Endothelial cell of umbilical vein (primary cell): ENCODE measurements around the gene SUFU. TPM values are rescaled to one million over a fixed set of nuclear protein-coding genes. Genes with fewer than 3 reads are reported as not detected.

Experiments used
- BruUV-seq: library from RNA; stranded (reverse); fragments of 400-500 nt; replicated peaks from 2 replicates; lab custom pipeline; 2021; lab: Mats Ljungman, UMichigan
- CTCF ChIA-PET: fragments of 300-600, 350-600 bp; sonication (Branson Sonifier 250); formaldehyde crosslinking; loops from one replicate; lab custom pipeline; 2021; ENCODE audit warnings: antibody characterized with exemption, inconsistent platforms; lab: Charles Lee
- POLR2A ChIA-PET: fragments of 300-600, 350-600 bp; sonication (Branson Sonifier 250); formaldehyde crosslinking; loops from one replicate; lab custom pipeline; 2021; ENCODE audit warnings: antibody characterized with exemption, inconsistent platforms; lab: Charles Lee
- DNase-seq: peaks from one replicate; pipeline ENCODE4 v3.0.0-alpha.2; 2011; ENCODE audit warnings: low read depth, low spot score
- FAIRE-seq: peaks from 2 replicates; lab custom pipeline; 2011; peaks lifted over from hg19 to GRCh38; lab: Jason Lieb, UNC
- H2AFZ ChIP-seq: 2 replicates; pipeline ENCODE4 v1.6.0; 2012; ENCODE audit warnings: low read depth, low read length, control low read depth, inconsistent platforms
- H3K27ac ChIP-seq: 2 replicates; pipeline ENCODE4 v1.5.1; 2011; ENCODE audit warnings: low read depth, mild to moderate bottlenecking, control low read depth, low read length, moderate library complexity; ENCODE audit not compliant: insufficient read depth
- H3K27me3 ChIP-seq, 2 experiments: 2 replicates each; pipeline versions ENCODE4 v1.6.0 to v1.6.1; 2011; ENCODE audit warnings: low read length in 2 of 2, mixed read lengths in 1 of 2; ENCODE audit not compliant: control insufficient read depth in 2 of 2, insufficient read depth in 2 of 2
- H3K36me3 ChIP-seq, 2 experiments: 2 replicates in 1 of 2; 3 replicates in 1 of 2; pipeline ENCODE4 v1.5.1; 2011; ENCODE audit warnings: low read length in 2 of 2, mild to moderate bottlenecking in 1 of 2, moderate library complexity in 1 of 2; ENCODE audit not compliant: control insufficient read depth in 2 of 2, insufficient read depth in 2 of 2; ENCODE audit errors: extremely low read depth in 1 of 2
- H3K4me1 ChIP-seq: 3 replicates; pipeline ENCODE4 v1.5.1; 2011; ENCODE audit warnings: mild to moderate bottlenecking, low read length; ENCODE audit not compliant: control insufficient read depth, insufficient read depth; ENCODE audit errors: extremely low read depth
- H3K4me2 ChIP-seq: 2 replicates; pipeline ENCODE4 v1.6.1; 2011; ENCODE audit warnings: low read length, control low read depth, mixed read lengths; ENCODE audit not compliant: insufficient read depth
- H3K4me3 ChIP-seq, 3 experiments: fragments of 200-600 bp in 1 of 3; sonication (generic), shearing (Covaris generic) in 1 of 3; replicated peaks in 1 of 3; 2 replicates each; pipeline ENCODE4 v1.5.1; 2011 to 2016; ENCODE audit warnings: control low read depth in 3 of 3, low read length in 3 of 3, mild to moderate bottlenecking in 2 of 3, inconsistent platforms in 1 of 3, low read depth in 1 of 3, moderate library complexity in 1 of 3; ENCODE audit not compliant: insufficient read depth in 1 of 3
- H3K79me2 ChIP-seq: 2 replicates; pipeline ENCODE4 v1.6.0; 2012; ENCODE audit warnings: low read length, inconsistent platforms; ENCODE audit not compliant: control insufficient read depth, insufficient read depth
- H3K9ac ChIP-seq: replicated peaks from 2 replicates; pipeline ENCODE3; 2011; ENCODE audit warnings: low read length, control low read depth; ENCODE audit not compliant: insufficient read depth; ENCODE audit errors: extremely low read depth
- H3K9me1 ChIP-seq: replicated peaks from 3 replicates; pipeline ENCODE4 v1.6.0; 2011; ENCODE audit warnings: mild to moderate bottlenecking, low read length; ENCODE audit not compliant: control insufficient read depth, insufficient read depth; ENCODE audit errors: extremely low read depth
- H3K9me3 ChIP-seq: replicated peaks from 2 replicates; pipeline ENCODE4 v1.5.1; 2012; ENCODE audit warnings: low read length, inconsistent platforms; ENCODE audit not compliant: control insufficient read depth, insufficient read depth
- H4K20me1 ChIP-seq: replicated peaks from 2 replicates; pipeline ENCODE3; 2011; ENCODE audit warnings: mild to moderate bottlenecking, low read length; ENCODE audit not compliant: control insufficient read depth, insufficient read depth; ENCODE audit errors: extremely low read depth
- EZH2 ChIP-seq: IDR thresholded peaks from 2 replicates; pipeline ENCODE4 v1.6.1; 2012; ENCODE audit warnings: borderline replicate concordance, low read depth, mild to moderate bottlenecking, moderate library complexity, low read length, inconsistent platforms; ENCODE audit not compliant: severe bottlenecking
- GATA2 ChIP-seq: IDR thresholded peaks from 2 replicates; pipeline ENCODE4 v1.7.0; 2011; ENCODE audit warnings: low read depth, mild to moderate bottlenecking, moderate library complexity, mixed read lengths, low read length; ENCODE audit not compliant: insufficient read length, insufficient read depth
- MAX ChIP-seq: IDR thresholded peaks from 2 replicates; pipeline ENCODE4 v1.6.1; 2011; ENCODE audit not compliant: insufficient read depth, insufficient read length
- MYC ChIP-seq: IDR thresholded peaks from one replicate; pipeline ENCODE4 v1.6.1; 2011; ENCODE audit warnings: mild to moderate bottlenecking, low read depth, low read length
- POLR2A ChIP-seq: IDR thresholded peaks from 2 replicates; pipeline ENCODE4 v1.6.1; 2012; ENCODE audit warnings: low read depth, mild to moderate bottlenecking, control low read depth, low read length
- POLR2AphosphoS5 ChIP-seq: IDR thresholded peaks from 2 replicates; pipeline ENCODE4 v1.6.1; 2012; ENCODE audit warnings: low read depth, mild to moderate bottlenecking, control low read depth, low read length, moderate library complexity; ENCODE audit not compliant: insufficient read depth
- dilution Hi-C: fragments of 300-500 bp; cut with MboI; formaldehyde crosslinking; loops from one replicate; pipeline ENCODE4 v1.15.0; 2019; ENCODE audit warnings: low sequenced_read_pairs; ENCODE audit not compliant: extremely low pct_ligation_motif_present
- intact Hi-C: fragments of 100-400 bp; cut with micrococcal nuclease; formaldehyde crosslinking; loops from one replicate; pipeline ENCODE4 v1.10.0; 2022
- polyA plus RNA-seq, 4 experiments: library from polyadenylated mRNA; depleted of rRNA in 3 of 4; stranded (reverse) in 3 of 4; unstranded in 1 of 4; fragments of >200 nt; gene quantifications; 2 replicates each; pipeline versions ENCODE4 v1.2.1 to v1.2.3, GENCODE V29; 2011 to 2012; ENCODE audit warnings: missing spikeins in 1 of 4
- total RNA-seq: library from RNA; stranded (reverse); gene quantifications from 2 replicates; pipeline ENCODE4 v1.2.3, GENCODE V29; 2021
- TF ChIP-seq, protein P1 (sequence below), 2 donors: IDR thresholded peaks; 1 replicate in 1 of 2; 2 replicates in 1 of 2; pipeline ENCODE4 v1.5.1; 2011; ENCODE audit warnings: low read length in 2 of 2, mild to moderate bottlenecking in 2 of 2, moderate library complexity in 2 of 2, control low read depth in 1 of 2, inconsistent platforms in 1 of 2, low read depth in 1 of 2; ENCODE audit not compliant: insufficient read depth in 1 of 2; ENCODE audit errors: extremely low read depth in 1 of 2

The SUFU gene
- total and polyA plus RNA-seq, 2 donors (not counting 3 experiments of a cell fraction or from before 2014, with no cell fraction given): 10.1 to 16.3 TPM

GRCh38 chr10:102552533-102552932 lies 48.8 kb downstream of the SUFU start:
- Histone ChIP-seq H3K9me1 (no peaks in the 10 kb centered on the region), H3K27me3 (no peaks in the 10 kb centered on the region), H3K4me2 (no peak overlapping the region), H3K27ac (no peak overlapping the region), H4K20me1 (no peaks in the 10 kb centered on the region), H3K79me2 (no peaks in the 10 kb centered on the region), H3K9ac (no peak overlapping the region), H3K4me1 (no peaks in the 10 kb centered on the region), H2AFZ (no peak overlapping the region), H3K4me3 (no peak overlapping the region), H3K9me3 (no peaks in the 10 kb centered on the region), H3K36me3 (peaks cover 0 to 3% of the 10 kb centered on the region in 2 experiments)
- TF ChIP-seq EZH2: no peak
- no peak for TF ChIP-seq MAX
- no peak for TF ChIP-seq GATA2
- no peak for TF ChIP-seq POLR2A
- no peak for TF ChIP-seq POLR2AphosphoS5
- TF ChIP-seq MYC: no peak
- TF ChIP-seq, protein P1, sequence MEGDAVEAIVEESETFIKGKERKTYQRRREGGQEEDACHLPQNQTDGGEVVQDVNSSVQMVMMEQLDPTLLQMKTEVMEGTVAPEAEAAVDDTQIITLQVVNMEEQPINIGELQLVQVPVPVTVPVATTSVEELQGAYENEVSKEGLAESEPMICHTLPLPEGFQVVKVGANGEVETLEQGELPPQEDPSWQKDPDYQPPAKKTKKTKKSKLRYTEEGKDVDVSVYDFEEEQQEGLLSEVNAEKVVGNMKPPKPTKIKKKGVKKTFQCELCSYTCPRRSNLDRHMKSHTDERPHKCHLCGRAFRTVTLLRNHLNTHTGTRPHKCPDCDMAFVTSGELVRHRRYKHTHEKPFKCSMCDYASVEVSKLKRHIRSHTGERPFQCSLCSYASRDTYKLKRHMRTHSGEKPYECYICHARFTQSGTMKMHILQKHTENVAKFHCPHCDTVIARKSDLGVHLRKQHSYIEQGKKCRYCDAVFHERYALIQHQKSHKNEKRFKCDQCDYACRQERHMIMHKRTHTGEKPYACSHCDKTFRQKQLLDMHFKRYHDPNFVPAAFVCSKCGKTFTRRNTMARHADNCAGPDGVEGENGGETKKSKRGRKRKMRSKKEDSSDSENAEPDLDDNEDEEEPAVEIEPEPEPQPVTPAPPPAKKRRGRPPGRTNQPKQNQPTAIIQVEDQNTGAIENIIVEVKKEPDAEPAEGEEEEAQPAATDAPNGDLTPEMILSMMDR (IDR thresholded peaks at IDR 0.05; ENCODE audit: extremely low read depth in 1 of 2, insufficient read depth in 1 of 2, low read depth in 1 of 2, low read length in 2 of 2): no peak
- BruUV-seq: no TSS peak
- CTCF ChIA-PET: no interaction called here
- intact Hi-C loops (no loop called here), dilution Hi-C loops (no loop called here)
- POLR2A ChIA-PET: no interaction called here
- FAIRE-seq: peak; percentile 62
- DNase-seq: no peak
